Endothelial cell of umbilical vein (primary cell): ENCODE data around the gene KCNJ3. TPM values are rescaled to one million over a fixed set of nuclear protein-coding genes. Genes with fewer than 3 reads are reported as not detected.

ENCODE experiments used
- BruUV-seq: library from RNA; stranded (reverse); fragments of 400-500 nt; replicated peaks from 2 replicates; lab custom pipeline; 2021; lab: Mats Ljungman, UMichigan
- CTCF ChIA-PET: fragments of 300-600, 350-600 bp; sonication (Branson Sonifier 250); formaldehyde crosslinking; loops from one replicate; lab custom pipeline; 2021; ENCODE audit warnings: antibody characterized with exemption, inconsistent platforms; lab: Charles Lee
- POLR2A ChIA-PET: fragments of 300-600, 350-600 bp; sonication (Branson Sonifier 250); formaldehyde crosslinking; loops from one replicate; lab custom pipeline; 2021; ENCODE audit warnings: antibody characterized with exemption, inconsistent platforms; lab: Charles Lee
- DNase-seq: peaks from one replicate; pipeline ENCODE4 v3.0.0-alpha.2; 2011; ENCODE audit warnings: low read depth, low spot score
- FAIRE-seq: peaks from 2 replicates; lab custom pipeline; 2011; peaks lifted over from hg19 to GRCh38; lab: Jason Lieb, UNC
- H2AFZ ChIP-seq: 2 replicates; pipeline ENCODE4 v1.6.0; 2012; ENCODE audit warnings: low read depth, low read length, control low read depth, inconsistent platforms
- H3K27ac ChIP-seq: 2 replicates; pipeline ENCODE4 v1.5.1; 2011; ENCODE audit warnings: low read depth, mild to moderate bottlenecking, control low read depth, low read length, moderate library complexity; ENCODE audit not compliant: insufficient read depth
- H3K27me3 ChIP-seq, 2 experiments: 2 replicates each; pipeline versions ENCODE4 v1.6.0 to v1.6.1; 2011; ENCODE audit warnings: low read length in 2 of 2, mixed read lengths in 1 of 2; ENCODE audit not compliant: control insufficient read depth in 2 of 2, insufficient read depth in 2 of 2
- H3K36me3 ChIP-seq, 2 experiments: 2 replicates in 1 of 2; 3 replicates in 1 of 2; pipeline ENCODE4 v1.5.1; 2011; ENCODE audit warnings: low read length in 2 of 2, mild to moderate bottlenecking in 1 of 2, moderate library complexity in 1 of 2; ENCODE audit not compliant: control insufficient read depth in 2 of 2, insufficient read depth in 2 of 2; ENCODE audit errors: extremely low read depth in 1 of 2
- H3K4me1 ChIP-seq: 3 replicates; pipeline ENCODE4 v1.5.1; 2011; ENCODE audit warnings: mild to moderate bottlenecking, low read length; ENCODE audit not compliant: control insufficient read depth, insufficient read depth; ENCODE audit errors: extremely low read depth
- H3K4me2 ChIP-seq: 2 replicates; pipeline ENCODE4 v1.6.1; 2011; ENCODE audit warnings: low read length, control low read depth, mixed read lengths; ENCODE audit not compliant: insufficient read depth
- H3K4me3 ChIP-seq, 3 experiments: fragments of 200-600 bp in 1 of 3; sonication (generic), shearing (Covaris generic) in 1 of 3; replicated peaks in 1 of 3; 2 replicates each; pipeline ENCODE4 v1.5.1; 2011 to 2016; ENCODE audit warnings: control low read depth in 3 of 3, low read length in 3 of 3, mild to moderate bottlenecking in 2 of 3, inconsistent platforms in 1 of 3, low read depth in 1 of 3, moderate library complexity in 1 of 3; ENCODE audit not compliant: insufficient read depth in 1 of 3
- H3K79me2 ChIP-seq: 2 replicates; pipeline ENCODE4 v1.6.0; 2012; ENCODE audit warnings: low read length, inconsistent platforms; ENCODE audit not compliant: control insufficient read depth, insufficient read depth
- H3K9ac ChIP-seq: replicated peaks from 2 replicates; pipeline ENCODE3; 2011; ENCODE audit warnings: low read length, control low read depth; ENCODE audit not compliant: insufficient read depth; ENCODE audit errors: extremely low read depth
- H3K9me1 ChIP-seq: replicated peaks from 3 replicates; pipeline ENCODE4 v1.6.0; 2011; ENCODE audit warnings: mild to moderate bottlenecking, low read length; ENCODE audit not compliant: control insufficient read depth, insufficient read depth; ENCODE audit errors: extremely low read depth
- H3K9me3 ChIP-seq: replicated peaks from 2 replicates; pipeline ENCODE4 v1.5.1; 2012; ENCODE audit warnings: low read length, inconsistent platforms; ENCODE audit not compliant: control insufficient read depth, insufficient read depth
- H4K20me1 ChIP-seq: replicated peaks from 2 replicates; pipeline ENCODE3; 2011; ENCODE audit warnings: mild to moderate bottlenecking, low read length; ENCODE audit not compliant: control insufficient read depth, insufficient read depth; ENCODE audit errors: extremely low read depth
- EZH2 ChIP-seq: IDR thresholded peaks from 2 replicates; pipeline ENCODE4 v1.6.1; 2012; ENCODE audit warnings: borderline replicate concordance, low read depth, mild to moderate bottlenecking, moderate library complexity, low read length, inconsistent platforms; ENCODE audit not compliant: severe bottlenecking
- FOS ChIP-seq: IDR thresholded peaks from 2 replicates; pipeline ENCODE4 v1.6.1; 2011; ENCODE audit warnings: mild to moderate bottlenecking, low read length, moderate library complexity, borderline replicate concordance; ENCODE audit not compliant: insufficient read depth
- GATA2 ChIP-seq: IDR thresholded peaks from 2 replicates; pipeline ENCODE4 v1.7.0; 2011; ENCODE audit warnings: low read depth, mild to moderate bottlenecking, moderate library complexity, mixed read lengths, low read length; ENCODE audit not compliant: insufficient read length, insufficient read depth
- JUN ChIP-seq: IDR thresholded peaks from 2 replicates; pipeline ENCODE4 v1.6.1; 2011; ENCODE audit warnings: borderline replicate concordance, low read depth; ENCODE audit not compliant: insufficient read length, insufficient read depth
- MYC ChIP-seq: IDR thresholded peaks from one replicate; pipeline ENCODE4 v1.6.1; 2011; ENCODE audit warnings: mild to moderate bottlenecking, low read depth, low read length
- POLR2A ChIP-seq: IDR thresholded peaks from 2 replicates; pipeline ENCODE4 v1.6.1; 2012; ENCODE audit warnings: low read depth, mild to moderate bottlenecking, control low read depth, low read length
- POLR2AphosphoS5 ChIP-seq: IDR thresholded peaks from 2 replicates; pipeline ENCODE4 v1.6.1; 2012; ENCODE audit warnings: low read depth, mild to moderate bottlenecking, control low read depth, low read length, moderate library complexity; ENCODE audit not compliant: insufficient read depth
- dilution Hi-C: fragments of 300-500 bp; cut with MboI; formaldehyde crosslinking; loops from one replicate; pipeline ENCODE4 v1.15.0; 2019; ENCODE audit warnings: low sequenced_read_pairs; ENCODE audit not compliant: extremely low pct_ligation_motif_present
- intact Hi-C: fragments of 100-400 bp; cut with micrococcal nuclease; formaldehyde crosslinking; loops from one replicate; pipeline ENCODE4 v1.10.0; 2022
- polyA plus RNA-seq, 4 experiments: library from polyadenylated mRNA; depleted of rRNA in 3 of 4; stranded (reverse) in 3 of 4; unstranded in 1 of 4; fragments of >200 nt; gene quantifications; 2 replicates each; pipeline versions ENCODE4 v1.2.1 to v1.2.3, GENCODE V29; 2011 to 2012; ENCODE audit warnings: missing spikeins in 1 of 4
- total RNA-seq: library from RNA; stranded (reverse); gene quantifications from 2 replicates; pipeline ENCODE4 v1.2.3, GENCODE V29; 2021
- TF ChIP-seq, protein P1 (sequence below): IDR thresholded peaks from 2 replicates; pipeline ENCODE4 v1.6.1; 2011; ENCODE audit not compliant: insufficient read depth, insufficient read length
- TF ChIP-seq, protein P2 (sequence below), 2 donors: IDR thresholded peaks; 1 replicate in 1 of 2; 2 replicates in 1 of 2; pipeline ENCODE4 v1.5.1; 2011; ENCODE audit warnings: low read length in 2 of 2, mild to moderate bottlenecking in 2 of 2, moderate library complexity in 2 of 2, control low read depth in 1 of 2, inconsistent platforms in 1 of 2, low read depth in 1 of 2; ENCODE audit not compliant: insufficient read depth in 1 of 2; ENCODE audit errors: extremely low read depth in 1 of 2

Gene KCNJ3
- total and polyA plus RNA-seq, 2 donors (not counting 3 experiments of a cell fraction or from before 2014, with no cell fraction given) = not detected

DNA sequence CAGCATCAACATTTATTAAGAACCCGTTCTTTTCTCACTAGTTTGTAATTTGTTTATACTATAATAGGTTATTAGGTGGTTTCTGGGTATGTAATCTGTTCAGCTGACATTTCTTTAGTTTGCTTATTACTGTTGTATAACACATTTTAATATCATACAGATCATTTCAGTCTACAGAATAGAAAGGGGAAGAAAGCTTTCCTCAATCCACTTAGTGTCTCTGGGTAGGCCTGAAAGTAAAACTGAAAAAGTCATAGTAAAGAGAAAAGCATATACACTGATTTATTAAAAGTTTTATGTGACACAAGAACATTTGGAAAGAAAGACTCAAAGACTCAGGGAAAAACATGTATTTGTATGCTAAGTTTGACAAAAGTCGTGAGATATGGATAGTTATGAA lies 16.8 kb upstream of the KCNJ3 start:
- no peak for FAIRE-seq
- H3K4me1 ChIP-seq = no peaks in the 10 kb centered on the region
- no peaks in the 10 kb centered on the region for H3K27me3 ChIP-seq
- H3K27ac ChIP-seq = no peak overlapping the region
- H3K9ac ChIP-seq = no peak overlapping the region
- H3K9me3 ChIP-seq = no peaks in the 10 kb centered on the region
- dilution Hi-C loops = no loop called here
- H4K20me1 ChIP-seq = no peaks in the 10 kb centered on the region
- POLR2A ChIA-PET = no interaction called here
- no peak overlapping the region for H3K4me2 ChIP-seq
- no TSS peak for BruUV-seq
- CTCF ChIA-PET = no interaction called here
- DNase-seq = no peak
- intact Hi-C loops = no loop called here
- no peak overlapping the region for H3K4me3 ChIP-seq
- H2AFZ ChIP-seq = no peak overlapping the region
- no peaks in the 10 kb centered on the region for H3K79me2 ChIP-seq
- H3K9me1 ChIP-seq = no peaks in the 10 kb centered on the region
- TF ChIP-seq EZH2 (no peak), FOS (no peak), JUN (no peak), POLR2AphosphoS5 (no peak), GATA2 (no peak), MYC (no peak), POLR2A (no peak)
- TF ChIP-seq, protein P1, sequence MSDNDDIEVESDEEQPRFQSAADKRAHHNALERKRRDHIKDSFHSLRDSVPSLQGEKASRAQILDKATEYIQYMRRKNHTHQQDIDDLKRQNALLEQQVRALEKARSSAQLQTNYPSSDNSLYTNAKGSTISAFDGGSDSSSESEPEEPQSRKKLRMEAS = no peak
- TF ChIP-seq, protein P2, sequence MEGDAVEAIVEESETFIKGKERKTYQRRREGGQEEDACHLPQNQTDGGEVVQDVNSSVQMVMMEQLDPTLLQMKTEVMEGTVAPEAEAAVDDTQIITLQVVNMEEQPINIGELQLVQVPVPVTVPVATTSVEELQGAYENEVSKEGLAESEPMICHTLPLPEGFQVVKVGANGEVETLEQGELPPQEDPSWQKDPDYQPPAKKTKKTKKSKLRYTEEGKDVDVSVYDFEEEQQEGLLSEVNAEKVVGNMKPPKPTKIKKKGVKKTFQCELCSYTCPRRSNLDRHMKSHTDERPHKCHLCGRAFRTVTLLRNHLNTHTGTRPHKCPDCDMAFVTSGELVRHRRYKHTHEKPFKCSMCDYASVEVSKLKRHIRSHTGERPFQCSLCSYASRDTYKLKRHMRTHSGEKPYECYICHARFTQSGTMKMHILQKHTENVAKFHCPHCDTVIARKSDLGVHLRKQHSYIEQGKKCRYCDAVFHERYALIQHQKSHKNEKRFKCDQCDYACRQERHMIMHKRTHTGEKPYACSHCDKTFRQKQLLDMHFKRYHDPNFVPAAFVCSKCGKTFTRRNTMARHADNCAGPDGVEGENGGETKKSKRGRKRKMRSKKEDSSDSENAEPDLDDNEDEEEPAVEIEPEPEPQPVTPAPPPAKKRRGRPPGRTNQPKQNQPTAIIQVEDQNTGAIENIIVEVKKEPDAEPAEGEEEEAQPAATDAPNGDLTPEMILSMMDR (IDR thresholded peaks at IDR 0.05; ENCODE audit: extremely low read depth in 1 of 2, insufficient read depth in 1 of 2, low read depth in 1 of 2, low read length in 2 of 2) = no peak
- H3K36me3 ChIP-seq = no peaks in the 10 kb centered on the region
